Suprapubic skin (tissue), 3 donors: Measurements from ENCODE around the gene VWA5B2.

Experiments
- EP300 ChIP-seq: sonication (generic); formaldehyde crosslinking; IDR thresholded peaks from one replicate; pipeline ENCODE4 v1.6.1; 2017; ENCODE audit warnings: antibody characterized with exemption
- TF ChIP-seq, protein P1 (sequence below), 2 donors: fragments of 200-600 bp in 1 of 2; fragments of 450-650 bp in 1 of 2; sonication (generic) in 1 of 2; IDR thresholded peaks; one replicate each; pipeline ENCODE4 v1.5.1; 2016 to 2019; ENCODE audit warnings: antibody characterized with exemption in 2 of 2, mild to moderate bottlenecking in 1 of 2, moderate library complexity in 1 of 2

DNA sequence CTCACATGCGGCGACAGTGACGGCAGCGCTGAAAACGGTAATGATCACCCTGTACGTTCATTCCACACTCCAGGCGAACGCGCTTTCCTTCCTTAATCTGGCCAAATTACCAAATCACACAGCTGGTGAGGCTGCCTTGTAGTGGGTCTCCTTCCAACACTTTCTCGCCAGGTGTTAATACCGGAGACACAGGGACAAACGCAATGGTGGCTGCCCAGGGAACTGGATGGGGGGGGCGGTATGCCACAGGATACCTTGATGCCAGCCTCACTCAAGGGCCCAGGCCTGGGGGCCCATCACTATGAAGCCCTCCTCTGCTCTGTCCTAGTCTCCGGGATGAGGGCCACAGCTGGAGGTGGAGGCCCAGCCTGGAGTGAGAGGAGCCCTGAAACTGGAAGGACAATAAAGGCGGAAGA, 33.4 kb downstream of the VWA5B2 start:
- TF ChIP-seq, protein P1, sequence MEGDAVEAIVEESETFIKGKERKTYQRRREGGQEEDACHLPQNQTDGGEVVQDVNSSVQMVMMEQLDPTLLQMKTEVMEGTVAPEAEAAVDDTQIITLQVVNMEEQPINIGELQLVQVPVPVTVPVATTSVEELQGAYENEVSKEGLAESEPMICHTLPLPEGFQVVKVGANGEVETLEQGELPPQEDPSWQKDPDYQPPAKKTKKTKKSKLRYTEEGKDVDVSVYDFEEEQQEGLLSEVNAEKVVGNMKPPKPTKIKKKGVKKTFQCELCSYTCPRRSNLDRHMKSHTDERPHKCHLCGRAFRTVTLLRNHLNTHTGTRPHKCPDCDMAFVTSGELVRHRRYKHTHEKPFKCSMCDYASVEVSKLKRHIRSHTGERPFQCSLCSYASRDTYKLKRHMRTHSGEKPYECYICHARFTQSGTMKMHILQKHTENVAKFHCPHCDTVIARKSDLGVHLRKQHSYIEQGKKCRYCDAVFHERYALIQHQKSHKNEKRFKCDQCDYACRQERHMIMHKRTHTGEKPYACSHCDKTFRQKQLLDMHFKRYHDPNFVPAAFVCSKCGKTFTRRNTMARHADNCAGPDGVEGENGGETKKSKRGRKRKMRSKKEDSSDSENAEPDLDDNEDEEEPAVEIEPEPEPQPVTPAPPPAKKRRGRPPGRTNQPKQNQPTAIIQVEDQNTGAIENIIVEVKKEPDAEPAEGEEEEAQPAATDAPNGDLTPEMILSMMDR (IDR thresholded peaks at IDR 0.05): no peak
- no peak for TF ChIP-seq EP300
